ENCODE measurements around the gene TBC1D32.
A peak's percentile ranks its signal among the peaks of the same experiment; 100 is the strongest.
"Not testable (repeated sequence)": the region's sequence is repeated elsewhere in the genome, so short reads cannot be mapped to it uniquely, and the experiment has no call there.

TBC1D32 gene

DNA sequence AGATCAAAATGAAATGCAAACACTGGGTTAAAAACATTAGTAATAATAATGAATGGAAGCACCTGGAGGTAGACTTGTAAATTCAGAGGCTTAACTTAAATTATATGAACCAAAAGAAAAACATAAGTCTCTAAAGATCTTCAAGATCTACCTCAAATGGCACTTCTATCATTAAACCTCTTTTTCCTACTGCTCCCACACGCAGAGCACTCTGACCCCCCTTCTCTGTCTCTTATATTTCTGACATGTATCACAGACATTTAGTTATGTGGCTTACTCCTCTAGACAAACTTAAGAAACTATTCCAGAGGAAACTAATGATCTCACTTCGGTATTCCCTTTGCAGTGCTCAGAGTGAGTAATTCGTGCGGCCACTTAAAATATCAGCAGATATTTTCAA is 1.1 kb downstream of the TBC1D32 start:
- no peak for DNase-seq
- in situ Hi-C loops (cut with HindIII; ENCODE audit: low pct_ligation_motif_present, low pct_unique_long_range_greater_than_20kb, low sequenced_read_pairs) = no loop called here

DNA sequence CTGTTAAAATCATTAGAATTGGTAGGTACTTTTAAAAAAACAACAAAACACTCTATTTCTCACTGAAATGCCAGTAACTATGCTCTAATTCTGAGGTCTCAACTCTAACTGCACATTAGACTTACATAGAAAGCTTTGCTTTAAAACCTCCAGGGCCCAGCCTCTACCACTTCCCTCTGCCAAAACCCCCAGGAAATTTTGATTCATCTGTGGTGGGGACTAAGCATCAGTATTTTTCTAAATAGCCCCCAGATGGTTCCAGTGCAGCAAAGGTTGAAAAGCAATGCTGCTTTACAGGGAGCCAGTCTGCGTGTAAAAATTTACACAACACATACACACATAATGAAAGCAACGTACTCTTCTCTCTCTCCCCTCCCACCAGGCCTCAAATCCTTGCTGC is 3.8 kb downstream of the TBC1D32 start:
- in situ Hi-C loops (cut with HindIII; ENCODE audit: low pct_ligation_motif_present, low pct_unique_long_range_greater_than_20kb, low sequenced_read_pairs) = no loop called here
- no peak for DNase-seq

DNA sequence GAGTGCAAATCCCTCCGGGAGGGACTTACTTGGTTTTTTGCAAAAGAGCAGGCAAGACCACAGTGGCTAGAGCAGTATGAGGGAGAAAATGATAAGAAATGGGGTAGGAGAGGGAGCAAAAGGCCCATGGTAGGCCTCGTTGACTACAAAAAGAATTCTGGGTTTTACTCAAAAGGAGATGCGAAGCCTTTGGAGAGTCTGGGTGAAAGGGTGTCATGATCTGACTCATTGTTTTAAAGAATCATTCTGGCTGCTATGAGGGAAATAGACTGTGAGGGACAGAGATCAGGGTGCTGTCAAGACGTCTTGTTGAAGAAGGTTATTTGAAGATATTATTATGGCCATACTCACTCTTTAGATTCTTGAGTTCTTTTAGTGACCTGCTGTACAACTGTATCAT is 13.0 kb downstream of the TBC1D32 start:
- no peak for DNase-seq
- in situ Hi-C loops (cut with HindIII; ENCODE audit: low pct_ligation_motif_present, low pct_unique_long_range_greater_than_20kb, low sequenced_read_pairs) = no loop called here

DNA sequence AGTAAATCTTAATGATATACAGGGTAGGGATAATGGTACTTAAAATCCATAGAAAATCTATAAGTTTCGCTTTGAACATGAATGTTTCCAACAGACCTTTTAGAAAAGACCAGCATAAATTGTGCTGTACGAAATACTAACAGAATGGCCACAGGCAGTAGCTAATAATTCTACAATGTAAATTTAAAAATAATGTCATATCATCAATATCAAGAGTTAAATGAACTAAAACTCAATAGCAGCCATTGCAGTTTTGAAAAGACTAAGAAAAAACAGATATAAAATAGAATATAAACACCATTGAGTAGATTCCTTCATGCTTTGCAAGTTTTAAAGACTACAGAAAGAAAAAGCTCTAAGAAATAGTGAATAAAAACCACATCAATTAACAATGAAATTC is 14.7 kb downstream of the TBC1D32 start:
- in situ Hi-C loops (cut with HindIII; ENCODE audit: low pct_ligation_motif_present, low pct_unique_long_range_greater_than_20kb, low sequenced_read_pairs) = no loop called here
- no peak for DNase-seq

DNA sequence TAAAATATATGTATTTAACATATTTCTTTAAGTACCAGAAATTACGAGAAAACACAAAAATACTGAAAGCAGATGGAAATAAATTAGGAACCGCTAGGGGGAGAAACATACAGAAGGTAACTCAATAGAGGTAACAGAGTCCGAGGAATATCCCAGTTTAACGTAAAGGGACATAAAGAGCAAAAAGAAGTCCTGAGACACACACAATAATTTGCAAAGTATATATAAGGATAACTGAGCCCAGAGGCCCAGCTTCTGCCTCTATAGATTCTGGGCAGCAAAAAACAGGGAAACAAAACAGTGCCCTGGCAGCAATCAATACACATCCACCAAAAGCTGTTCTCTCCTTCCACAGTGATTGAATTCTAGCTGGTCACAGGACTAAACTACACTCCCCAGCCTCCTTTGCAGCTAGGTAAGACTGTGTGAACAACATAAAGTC is 15.1 kb downstream of the TBC1D32 start:
- in situ Hi-C loops (cut with HindIII; ENCODE audit: low pct_ligation_motif_present, low pct_unique_long_range_greater_than_20kb, low sequenced_read_pairs) = no loop called here
- no peak for DNase-seq

DNA sequence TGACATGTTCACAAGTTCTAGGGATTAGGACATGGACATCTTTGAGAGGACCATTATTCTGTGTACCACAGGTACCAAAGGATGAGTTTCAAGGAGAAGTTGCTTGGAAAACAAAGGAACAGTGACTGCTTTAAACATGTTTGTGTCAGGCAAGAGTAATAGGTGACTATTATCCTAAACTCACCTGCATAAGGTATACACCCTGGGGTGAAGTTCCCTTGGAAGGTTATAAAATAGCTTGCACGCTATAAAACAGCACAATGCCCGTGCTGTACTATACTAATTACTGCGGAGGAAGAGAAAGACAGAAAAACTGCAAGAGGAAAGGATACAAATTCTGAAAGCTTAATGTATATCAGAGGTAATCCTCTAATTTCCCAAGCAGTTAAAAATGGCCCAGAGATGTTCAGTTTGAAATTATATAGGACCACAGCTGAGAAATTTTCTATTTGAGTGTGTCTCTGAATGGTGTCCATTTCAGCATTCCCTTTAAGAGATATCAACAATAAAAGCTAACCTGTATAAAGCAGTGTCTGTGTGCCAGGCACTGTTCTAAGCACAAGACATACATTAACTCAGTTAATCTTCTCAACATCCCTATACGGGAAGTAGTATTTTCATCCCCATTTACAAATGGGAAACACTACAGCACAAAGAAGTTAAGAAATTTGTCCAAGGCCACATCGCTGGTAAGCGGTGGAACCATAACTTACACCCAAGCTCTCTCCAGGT is 19.7 kb downstream of the TBC1D32 start:
- no peak for DNase-seq
- in situ Hi-C loops (cut with HindIII; ENCODE audit: low pct_ligation_motif_present, low pct_unique_long_range_greater_than_20kb, low sequenced_read_pairs) = no loop called here

DNA sequence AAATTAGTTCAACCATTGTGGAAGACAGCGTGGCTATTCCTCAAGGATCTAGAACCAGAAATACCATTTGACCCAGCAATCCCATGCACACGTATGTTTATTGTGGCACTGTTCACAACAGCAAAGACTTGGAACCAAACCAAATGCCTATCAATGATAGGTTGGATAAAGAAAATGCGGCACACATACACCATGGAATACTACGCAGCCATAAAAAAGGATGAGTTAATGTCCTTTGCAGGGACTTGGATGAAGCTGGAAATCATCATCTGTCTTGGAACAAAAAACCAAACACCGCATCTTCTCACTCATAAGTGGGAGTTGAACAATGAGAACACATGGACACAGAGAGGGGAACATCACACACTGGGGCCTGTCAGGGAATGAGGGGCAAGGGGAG is 22.5 kb downstream of the TBC1D32 start:
- DNase-seq; in situ Hi-C loops (cut with HindIII; ENCODE audit: low pct_ligation_motif_present, low pct_unique_long_range_greater_than_20kb, low sequenced_read_pairs): not testable (repeated sequence)

DNA sequence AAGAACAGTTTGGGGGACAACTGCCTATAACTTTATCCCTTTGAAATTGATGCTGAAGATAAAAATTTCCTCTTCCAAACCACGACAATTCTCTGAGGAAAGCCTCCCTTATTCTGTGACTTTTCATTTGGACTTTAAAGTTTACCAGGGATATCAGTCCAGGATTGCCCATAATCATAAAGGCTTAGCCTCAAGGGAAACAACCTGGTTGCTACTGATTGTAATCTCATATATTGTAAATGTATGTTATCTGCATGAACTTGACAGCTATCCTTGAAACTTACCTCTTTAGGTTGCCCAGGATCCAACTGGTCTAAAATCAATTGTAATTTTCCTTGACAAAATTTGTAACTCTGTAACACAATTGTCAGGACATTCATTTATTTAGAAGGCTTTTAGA is 23.8 kb downstream of the TBC1D32 start:
- in situ Hi-C loops (cut with HindIII; ENCODE audit: low pct_ligation_motif_present, low pct_unique_long_range_greater_than_20kb, low sequenced_read_pairs) = no loop called here
- DNase-seq = no peak

DNA sequence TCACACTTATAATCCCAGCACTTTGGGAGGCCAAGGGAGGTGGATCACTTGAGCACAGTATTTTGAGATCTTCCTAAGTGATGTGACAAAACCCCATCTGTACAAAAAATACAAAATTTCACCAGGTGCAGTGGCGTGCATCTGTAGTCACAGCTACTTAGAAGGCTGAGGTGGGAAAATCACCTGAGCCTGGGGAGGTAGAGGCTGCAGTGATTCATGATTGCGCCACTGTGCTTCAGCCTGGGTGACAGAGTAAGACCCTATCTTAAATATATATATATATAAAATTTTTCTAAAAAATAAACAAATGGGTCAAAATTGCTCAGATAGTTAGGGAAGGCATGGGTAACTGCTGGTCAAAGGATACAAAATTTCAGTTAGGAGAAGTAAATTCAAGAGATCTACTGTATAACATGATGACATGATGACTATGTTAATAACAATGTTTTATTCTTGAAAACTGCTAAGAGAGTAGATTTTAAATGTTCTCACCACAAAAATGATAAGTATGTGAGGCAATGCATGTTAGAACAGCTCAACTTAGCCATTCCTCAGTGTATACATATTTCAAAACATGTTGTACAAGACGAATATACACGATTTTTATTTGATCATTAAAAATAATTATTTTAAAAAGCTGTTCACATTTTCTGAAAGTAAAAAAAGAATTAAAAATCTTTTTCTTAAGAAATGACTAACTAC is 24.4 kb downstream of the TBC1D32 start:
- in situ Hi-C loops (cut with HindIII; ENCODE audit: low pct_ligation_motif_present, low pct_unique_long_range_greater_than_20kb, low sequenced_read_pairs) = no loop called here
- no peak for DNase-seq

DNA sequence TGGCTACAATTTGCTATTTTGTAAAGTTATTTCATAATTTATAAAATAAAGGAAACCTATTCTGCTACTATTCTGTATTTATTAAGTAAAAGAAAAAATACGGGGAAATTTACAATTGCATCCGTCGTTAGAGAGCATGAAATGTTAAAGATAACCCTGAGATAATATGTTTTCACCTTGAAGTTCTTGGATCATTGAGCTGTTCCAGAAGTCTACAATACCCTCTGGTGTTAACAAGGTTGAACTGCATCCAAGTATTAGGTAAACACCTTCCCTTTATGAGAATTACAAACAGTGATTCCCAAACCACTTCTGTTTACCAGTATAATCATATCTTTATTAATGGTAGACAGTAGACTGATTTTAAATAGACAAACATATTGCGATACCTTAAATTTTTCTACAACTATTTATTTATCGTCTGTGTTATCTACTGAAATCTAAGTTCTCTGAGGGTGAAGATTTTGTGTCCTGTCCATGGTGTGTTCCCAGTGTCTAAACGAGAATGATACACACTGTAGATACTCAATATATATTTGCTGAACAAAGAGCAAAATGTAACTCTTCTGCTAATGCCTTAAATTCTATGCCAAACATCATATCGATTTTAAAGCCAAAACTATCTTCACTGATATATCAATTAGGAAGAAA is 28.2 kb downstream of the TBC1D32 start:
- peak; percentile 53 for DNase-seq
- in situ Hi-C loops (cut with HindIII; ENCODE audit: low pct_ligation_motif_present, low pct_unique_long_range_greater_than_20kb, low sequenced_read_pairs) = no loop called here

DNA sequence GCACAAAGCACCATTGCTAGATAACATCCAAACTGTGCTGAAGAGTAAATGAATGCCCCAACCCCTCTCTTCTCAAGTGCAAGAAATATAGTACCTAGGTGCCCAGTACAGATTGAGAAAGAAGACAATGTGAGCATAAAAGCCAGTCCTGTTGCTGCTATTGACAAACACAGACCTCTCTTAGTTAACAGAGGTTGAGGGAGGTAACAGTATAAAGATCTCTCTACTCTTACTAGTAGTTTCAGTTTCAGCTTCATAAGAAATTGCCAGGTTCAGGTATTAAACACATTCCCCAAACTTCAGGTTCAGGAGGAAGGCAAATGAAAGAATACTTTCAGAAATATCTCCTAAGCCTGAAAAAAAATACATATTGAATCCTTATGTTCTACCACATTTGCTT is 31.4 kb downstream of the TBC1D32 start:
- in situ Hi-C loops (cut with HindIII; ENCODE audit: low pct_ligation_motif_present, low pct_unique_long_range_greater_than_20kb, low sequenced_read_pairs) = no loop called here
- no peak for DNase-seq

DNA sequence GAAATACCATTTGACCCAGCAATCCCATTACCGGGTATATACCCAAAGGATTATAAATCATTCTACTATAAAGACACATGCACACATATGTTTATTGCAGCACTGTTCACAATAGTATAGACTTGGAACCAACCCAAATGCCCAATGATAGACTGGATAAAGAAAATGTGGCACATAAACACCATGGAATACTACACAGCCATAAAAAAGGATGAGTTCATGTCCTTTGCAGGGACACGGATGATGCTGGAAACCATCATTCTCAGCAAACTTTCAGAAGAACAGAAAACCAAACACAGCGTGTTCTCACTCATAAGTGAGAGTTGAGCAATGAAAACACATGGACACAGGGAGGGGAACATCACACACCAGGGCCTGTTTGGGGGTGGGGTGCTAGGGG is 33.1 kb downstream of the TBC1D32 start:
- in situ Hi-C loops (cut with HindIII; ENCODE audit: low pct_ligation_motif_present, low pct_unique_long_range_greater_than_20kb, low sequenced_read_pairs); DNase-seq: not testable (repeated sequence)

DNA sequence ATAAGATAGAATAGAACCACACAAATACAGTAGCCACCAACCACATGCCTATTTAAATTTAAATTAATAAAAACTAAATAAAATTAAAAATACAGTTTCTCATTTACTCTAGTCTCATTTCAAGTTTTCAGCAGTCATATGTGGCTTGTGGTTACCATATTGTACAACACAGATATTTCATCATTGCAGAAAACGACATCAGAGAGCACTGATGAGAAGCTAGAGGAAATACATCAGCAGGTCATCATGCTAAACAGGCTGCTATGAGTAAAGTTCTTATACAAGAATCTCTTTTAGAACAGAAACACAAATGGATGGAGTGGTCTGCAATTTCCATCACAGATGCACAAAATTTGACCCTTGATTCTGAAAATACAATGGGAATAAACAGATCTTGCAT is 36.6 kb downstream of the TBC1D32 start:
- no peak for DNase-seq
- in situ Hi-C loops (cut with HindIII; ENCODE audit: low pct_ligation_motif_present, low pct_unique_long_range_greater_than_20kb, low sequenced_read_pairs) = no loop called here

DNA sequence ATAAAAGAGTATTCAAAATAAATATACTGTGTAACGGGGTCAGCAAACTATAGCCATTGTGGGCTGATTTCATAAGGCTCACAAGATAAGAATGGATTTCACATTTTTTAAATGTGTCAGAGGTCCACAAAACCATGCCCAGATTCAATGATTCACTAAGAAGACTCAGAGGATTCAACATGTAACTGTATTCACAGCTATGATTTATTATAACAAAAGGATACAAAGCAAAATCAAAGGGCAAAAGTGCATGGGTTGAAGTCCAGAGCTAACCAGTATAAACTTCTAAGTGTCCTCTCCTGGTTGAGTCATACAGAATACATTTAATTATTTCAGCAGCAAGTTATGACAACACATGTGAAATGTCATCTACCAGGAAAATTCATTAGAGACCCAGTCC is 49.2 kb downstream of the TBC1D32 start:
- in situ Hi-C loops (cut with HindIII; ENCODE audit: low pct_ligation_motif_present, low pct_unique_long_range_greater_than_20kb, low sequenced_read_pairs) = no loop called here

DNA sequence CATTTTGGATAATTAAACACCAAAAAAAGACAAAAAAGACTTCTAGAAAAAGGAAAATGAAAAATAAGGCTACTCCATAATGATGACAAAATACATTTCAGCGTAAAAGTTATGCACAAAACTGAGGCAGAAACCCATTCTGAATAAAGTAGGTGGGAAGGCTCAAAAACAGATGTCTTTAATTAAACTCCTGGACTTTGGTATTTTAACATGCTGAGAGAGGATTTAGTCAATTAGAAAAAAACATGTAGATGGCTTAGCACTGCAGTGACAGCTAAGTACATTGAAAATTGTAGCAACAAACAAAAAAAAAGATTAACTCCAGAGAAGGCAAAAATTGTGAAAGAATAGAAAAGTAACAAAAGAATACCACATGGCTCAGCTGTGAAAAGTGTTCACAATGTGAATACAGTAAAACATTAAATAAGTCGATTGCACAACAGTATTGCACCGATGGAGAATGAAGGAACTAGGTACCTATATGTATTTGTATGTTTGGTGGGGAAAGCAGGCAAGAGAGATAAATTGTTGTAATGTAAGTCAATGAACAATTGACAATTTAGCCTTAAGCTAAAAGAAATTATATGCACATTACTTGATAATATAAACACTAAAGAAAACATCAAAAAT is 59.5 kb downstream of the TBC1D32 start:
- in situ Hi-C loops (cut with HindIII; ENCODE audit: low pct_ligation_motif_present, low pct_unique_long_range_greater_than_20kb, low sequenced_read_pairs) = no loop called here
- DNase-seq = no peak

More for the DNA sequence above, 49.2 kb downstream of the TBC1D32 start:
- DNase-seq = no peak

DNA sequence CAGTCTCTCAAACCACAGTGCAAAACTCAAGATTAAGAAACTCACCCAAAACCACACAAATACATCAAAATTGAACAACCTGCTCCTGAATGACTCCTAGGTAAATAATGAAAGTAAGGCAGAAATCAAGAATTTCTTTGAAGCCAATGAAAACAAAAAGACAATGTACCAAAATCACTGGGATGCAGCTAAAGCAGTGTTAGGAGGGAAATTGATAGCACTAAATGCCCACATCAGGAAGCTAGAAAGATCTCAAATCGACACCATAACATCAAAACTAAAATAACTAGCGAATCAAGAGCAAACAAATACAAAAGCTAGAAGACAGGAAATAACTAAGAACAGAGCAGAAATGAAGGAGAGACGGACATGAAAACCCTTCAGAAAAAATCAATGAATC is 70.5 kb downstream of the TBC1D32 start:
- in situ Hi-C loops (cut with HindIII; ENCODE audit: low pct_ligation_motif_present, low pct_unique_long_range_greater_than_20kb, low sequenced_read_pairs) = no loop called here
- DNase-seq = no peak

DNA sequence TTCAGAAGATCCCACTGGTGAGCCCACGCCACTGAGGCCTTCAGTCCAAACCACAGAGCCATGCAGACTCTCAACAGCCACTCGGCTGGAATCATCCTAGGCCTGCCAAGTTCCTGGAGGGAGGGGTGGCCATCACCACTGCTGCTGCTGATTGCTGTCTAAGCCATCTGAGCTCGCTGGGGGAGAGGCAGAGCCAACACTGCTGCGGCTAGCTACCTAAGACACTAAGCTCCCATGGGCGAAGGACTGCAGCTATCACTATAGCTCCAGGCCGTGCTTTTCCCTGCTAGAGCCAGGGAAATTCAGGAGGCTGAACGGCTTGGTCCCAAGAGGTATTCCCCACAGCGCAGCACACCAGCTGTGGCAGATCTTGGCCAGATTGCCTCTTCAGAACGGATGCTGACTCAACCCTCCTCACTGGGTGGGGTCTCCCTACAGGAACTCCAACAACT is 73.6 kb downstream of the TBC1D32 start:
- in situ Hi-C loops (cut with HindIII; ENCODE audit: low pct_ligation_motif_present, low pct_unique_long_range_greater_than_20kb, low sequenced_read_pairs) = no loop called here

DNA sequence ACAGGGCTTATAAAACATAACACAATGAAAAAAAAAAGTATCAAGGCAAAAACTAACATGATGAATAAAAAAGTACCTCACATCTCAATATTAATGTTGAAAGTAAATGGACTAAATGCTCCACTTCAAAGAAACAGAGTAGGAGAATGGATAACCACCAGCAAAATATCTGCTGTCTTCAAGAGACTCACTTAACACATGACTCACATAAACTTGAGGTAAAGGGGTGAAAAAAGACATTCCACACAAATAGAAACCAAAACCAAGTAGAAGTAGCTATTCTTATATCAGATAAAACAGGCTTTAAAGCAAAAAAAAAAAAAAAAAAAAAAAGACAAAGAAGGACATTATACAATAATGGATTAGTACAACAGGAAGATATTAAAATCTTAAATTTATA is 86.9 kb downstream of the TBC1D32 start:
- no peak for DNase-seq
- in situ Hi-C loops (cut with HindIII; ENCODE audit: low pct_ligation_motif_present, low pct_unique_long_range_greater_than_20kb, low sequenced_read_pairs) = no loop called here

More for the DNA sequence above, 73.6 kb downstream of the TBC1D32 start:
- no peak for DNase-seq

DNA sequence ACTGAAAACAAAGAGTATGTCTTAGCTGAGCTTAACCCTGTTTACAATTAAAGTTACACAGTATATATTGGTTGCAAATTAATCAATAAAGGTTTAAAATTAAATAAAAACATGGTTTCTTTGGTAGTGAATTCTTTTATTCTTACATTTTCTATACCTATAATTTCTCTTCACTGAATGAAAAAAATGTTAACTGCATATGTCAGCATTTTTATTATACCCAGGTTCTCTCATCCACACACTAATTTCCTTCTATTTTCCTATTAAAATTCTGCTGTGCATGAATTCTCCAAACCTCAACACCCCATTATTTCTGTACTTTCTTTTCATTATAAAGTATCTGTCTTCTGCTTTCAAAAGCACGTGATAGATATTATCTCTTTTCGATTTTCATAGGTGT is 91.9 kb downstream of the TBC1D32 start:
- DNase-seq = no peak
- in situ Hi-C loops (cut with HindIII; ENCODE audit: low pct_ligation_motif_present, low pct_unique_long_range_greater_than_20kb, low sequenced_read_pairs) = no loop called here
